Bone marrow (tissue), 2 donors: Measurements from ENCODE around the gene CD24.

Source experiments
- DNase-seq, 2 donors: peaks; one replicate each; lab custom pipeline; 2025; lab: John Stamatoyannopoulos, UW

The CD24 gene

GRCh38 chr6:106967936-106968555 is 6.5 kb downstream of the CD24 start:
- DNase-seq: no peak

GRCh38 chr6:106966671-106967640 is 7.6 kb downstream of the CD24 start:
- DNase-seq: no peak

DNA sequence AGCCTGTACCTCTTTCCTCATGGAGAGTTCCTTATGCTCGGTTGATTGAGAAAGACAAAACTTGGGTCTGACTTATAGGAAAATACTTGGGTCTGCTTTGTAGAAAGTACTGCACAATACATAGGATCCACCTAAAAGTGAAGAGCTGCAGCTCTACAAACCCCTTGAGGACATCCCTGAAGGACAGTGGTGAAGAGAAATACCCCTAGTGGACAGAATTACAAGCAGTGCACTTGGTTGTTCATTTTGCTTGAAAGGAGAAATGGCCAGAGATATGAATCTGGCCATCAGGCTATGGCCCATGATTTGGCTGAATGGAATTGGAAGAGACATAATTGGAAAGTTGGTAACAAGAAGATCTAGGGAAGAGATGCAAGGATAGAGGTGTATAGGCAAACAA is 8.3 kb downstream of the CD24 start:
- no peak for DNase-seq

- DNase-seq: no peak
These were observed 9.6 kb downstream of the CD24 start for GRCh38 chr6:106964954-106965353.

- DNase-seq: no peak
These were observed 10.4 kb downstream of the CD24 start for GRCh38 chr6:106964099-106964498.

GRCh38 chr6:106963544-106963943 is 11.0 kb downstream of the CD24 start:
- DNase-seq: no peak

DNA sequence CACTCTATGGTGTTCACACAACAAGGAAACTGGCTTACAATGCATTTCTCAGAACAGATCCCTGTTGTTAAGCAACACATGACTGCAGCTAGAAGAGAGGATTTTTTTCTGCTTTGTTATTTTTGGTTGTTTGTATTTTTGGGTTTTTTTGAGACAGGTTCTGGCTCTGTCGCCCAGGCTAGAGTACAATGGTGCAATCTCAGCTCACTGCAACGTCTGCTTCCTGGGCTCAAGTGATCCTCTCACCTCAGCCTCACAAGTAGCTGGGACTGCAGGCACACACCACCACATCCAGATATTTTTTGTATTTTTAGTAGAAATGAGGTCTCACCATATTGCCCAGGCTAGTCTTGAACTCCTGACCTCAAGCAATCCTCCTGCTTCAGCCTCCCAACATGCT is 12.7 kb downstream of the CD24 start:
- DNase-seq: no peak

GRCh38 chr6:106961136-106961535 is 13.4 kb downstream of the CD24 start:
- no peak for DNase-seq

GRCh38 chr6:106959985-106960384 is 14.5 kb downstream of the CD24 start:
- DNase-seq: no peak

GRCh38 chr6:106939848-106940247 is 34.7 kb downstream of the CD24 start:
- no peak for DNase-seq

DNA sequence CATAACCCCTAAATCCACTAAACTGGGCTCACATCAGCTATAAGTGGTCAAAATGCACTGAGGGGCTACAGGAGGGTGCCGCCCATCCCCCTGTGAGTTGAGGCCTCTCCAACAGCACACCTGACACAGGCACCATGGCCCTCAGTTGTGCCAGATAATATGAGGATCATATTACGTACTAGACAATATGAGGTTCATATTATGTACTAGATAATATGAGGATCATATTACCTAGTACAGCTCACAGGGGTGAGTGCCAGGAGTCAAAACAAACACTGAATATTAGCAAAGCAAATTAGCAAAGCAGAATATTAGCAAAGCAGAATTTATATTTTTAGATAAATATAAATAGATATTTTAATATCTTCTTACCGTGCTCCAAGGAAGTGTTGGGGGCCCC is 35.3 kb downstream of the CD24 start:
- DNase-seq: no peak

- DNase-seq: no peak
These were observed 46.8 kb downstream of the CD24 start for GRCh38 chr6:106927531-106928398.

DNA sequence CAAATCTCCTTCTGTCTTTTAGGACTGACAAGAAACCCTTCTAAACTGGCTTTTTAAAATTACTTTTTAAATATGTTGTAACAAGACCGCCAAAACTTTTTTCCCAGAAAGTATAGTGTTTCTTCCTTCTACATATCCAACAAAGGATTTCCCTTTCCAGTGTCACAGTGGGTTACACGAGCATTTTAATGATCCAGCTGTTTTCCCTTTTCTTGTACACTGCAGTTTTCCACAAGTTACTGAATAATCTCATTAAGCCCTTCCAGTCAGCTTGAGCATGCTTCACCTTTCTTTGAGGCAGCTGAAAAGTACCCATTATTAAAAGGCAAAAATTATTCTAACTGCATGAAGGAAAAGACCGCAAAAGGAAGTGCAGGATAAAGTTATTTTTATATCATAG is 48.6 kb downstream of the CD24 start:
- DNase-seq: no peak

GRCh38 chr6:106924694-106925523 is 49.6 kb downstream of the CD24 start:
- no peak for DNase-seq

DNA sequence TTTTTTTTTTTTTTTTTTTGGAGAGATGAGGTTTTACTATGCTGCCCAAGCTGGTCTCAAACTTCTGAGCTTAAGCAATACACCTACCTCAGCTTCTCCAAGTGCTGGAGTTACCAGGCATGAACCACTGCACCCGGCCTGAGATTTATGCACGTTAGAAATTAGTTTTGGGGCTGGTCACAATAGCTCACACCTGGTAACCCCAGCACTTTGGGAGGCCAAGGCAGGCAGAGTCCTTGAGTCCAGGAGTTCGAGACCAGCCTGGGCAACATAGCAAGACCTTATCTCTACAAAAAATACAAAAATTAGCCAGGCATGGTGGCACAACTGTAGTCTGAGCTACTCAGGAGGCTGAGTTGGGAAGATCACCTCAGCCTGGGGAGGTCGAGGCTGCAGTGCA is 51.9 kb downstream of the CD24 start:
- DNase-seq: no peak
